Fibroblast of lung (primary cell): ENCODE data around the gene CYTH4. TPM values are rescaled to one million over a fixed set of nuclear protein-coding genes. Genes with fewer than 3 reads are reported as not detected.

Experiments used
- DNase-seq, 2 donors: peaks; one replicate each; pipeline versions ENCODE4 v3.0.0 to v3.0.0-alpha.2; 2010; ENCODE audit warnings: low read depth in 2 of 2
- H2AFZ ChIP-seq: 2 replicates; pipeline ENCODE4 v1.5.1; 2012; ENCODE audit warnings: low read length, control low read depth, inconsistent platforms
- H3K27ac ChIP-seq: 2 replicates; pipeline ENCODE4 v1.5.1; 2011; ENCODE audit warnings: low read length, control low read depth; ENCODE audit not compliant: insufficient read depth
- H3K27me3 ChIP-seq: 2 replicates; pipeline ENCODE4 v1.5.1; 2011; ENCODE audit warnings: mild to moderate bottlenecking, low read length; ENCODE audit not compliant: control insufficient read depth, insufficient read depth
- H3K36me3 ChIP-seq: 2 replicates; pipeline ENCODE4 v1.5.1; 2011; ENCODE audit warnings: low read length; ENCODE audit not compliant: control insufficient read depth, insufficient read depth
- H3K4me1 ChIP-seq: 2 replicates; pipeline ENCODE4 v1.5.1; 2011; ENCODE audit warnings: low read length; ENCODE audit not compliant: control insufficient read depth, insufficient read depth; ENCODE audit errors: extremely low read depth
- H3K4me2 ChIP-seq: 2 replicates; pipeline ENCODE4 v1.5.1; 2011; ENCODE audit warnings: low read length, control low read depth; ENCODE audit not compliant: insufficient read depth; ENCODE audit errors: extremely low read depth
- H3K4me3 ChIP-seq, 4 experiments: fragments of 200-600 bp in 1 of 4; sonication (generic) in 1 of 4; replicated peaks in 1 of 4; 2 replicates each; pipeline ENCODE4 v1.5.1; 2011 to 2016; ENCODE audit warnings: low read length in 4 of 4, low read depth in 3 of 4, mild to moderate bottlenecking in 3 of 4, control low read depth in 2 of 4, inconsistent platforms in 1 of 4, mixed read lengths in 1 of 4; ENCODE audit not compliant: insufficient read depth in 1 of 4; ENCODE audit errors: control extremely low read depth in 1 of 4
- H3K79me2 ChIP-seq: 2 replicates; pipeline ENCODE4 v1.5.1; 2012; ENCODE audit warnings: mild to moderate bottlenecking, low read length, inconsistent platforms; ENCODE audit not compliant: control insufficient read depth, insufficient read depth
- H3K9ac ChIP-seq: 2 replicates; pipeline ENCODE4 v1.5.1; 2011; ENCODE audit warnings: mild to moderate bottlenecking, low read length, control low read depth; ENCODE audit not compliant: insufficient read depth
- H3K9me3 ChIP-seq: 2 replicates; pipeline ENCODE4 v1.5.1; 2012; ENCODE audit warnings: low read depth, low read length; ENCODE audit not compliant: control insufficient read depth, insufficient read depth
- H4K20me1 ChIP-seq: 2 replicates; pipeline ENCODE4 v1.5.1; 2011; ENCODE audit warnings: low read length; ENCODE audit not compliant: control insufficient read depth, insufficient read depth; ENCODE audit errors: extremely low read depth
- EZH2 ChIP-seq: IDR thresholded peaks from 2 replicates; pipeline ENCODE4 v1.5.1; 2012; ENCODE audit warnings: low read length, control low read depth, mild to moderate bottlenecking; ENCODE audit errors: missing control alignments
- polyA plus RNA-seq, 2 donors: library from polyadenylated mRNA; depleted of rRNA in 1 of 2; stranded (reverse) in 1 of 2; unstranded in 1 of 2; fragments of >200 nt; gene quantifications; 2 replicates each; pipeline ENCODE4 v1.2.1, GENCODE V29; 2011 to 2012; ENCODE audit warnings: missing spikeins in 1 of 2
- total RNA-seq: library from RNA; depleted of rRNA; stranded (reverse); fragments of >200 nt; gene quantifications from 2 replicates; pipeline ENCODE4 v1.2.1, GENCODE V29; 2014
- TF ChIP-seq, protein P1 (sequence below), 2 donors: IDR thresholded peaks in 1 of 2; conservative IDR thresholded peaks in 1 of 2; 1 replicate in 1 of 2; 2 replicates in 1 of 2; pipeline ENCODE4 v1.5.1; 2011 to 2012; ENCODE audit warnings: low read length in 2 of 2, control low read depth in 1 of 2, inconsistent platforms in 1 of 2, low read depth in 1 of 2, mild to moderate bottlenecking in 1 of 2

Gene CYTH4
- total and polyA plus RNA-seq, 2 donors (not counting 1 experiment from before 2014, with no cell fraction given), result under 0.01 TPM; not detected in 1

DNA sequence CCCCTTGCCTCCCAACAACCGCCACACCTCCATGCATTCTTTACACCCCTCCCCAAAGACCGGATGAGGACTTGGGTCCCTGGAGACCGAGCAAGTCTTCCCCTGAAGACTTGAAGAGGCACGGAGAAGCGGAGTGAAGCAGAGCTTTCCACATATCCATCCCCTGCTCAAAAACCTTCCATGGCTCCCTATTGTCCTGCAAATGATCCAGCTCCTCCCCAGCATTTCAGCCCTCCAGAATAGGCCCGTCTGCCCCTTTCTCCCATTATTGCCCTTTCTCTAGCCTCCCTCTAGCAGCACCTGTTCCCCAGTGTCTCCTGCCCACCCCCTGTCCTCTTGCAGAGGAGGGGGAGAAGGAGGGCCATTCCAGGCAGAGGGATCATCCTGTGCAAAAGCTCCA is 59.8 kb downstream of the CYTH4 start:
- DNase-seq, result no peak
- Histone ChIP-seq H3K79me2 (no peaks in the 10 kb centered on the region), H3K9me3 (no peaks in the 10 kb centered on the region), H3K27ac (no peak overlapping the region), H2AFZ (no peak overlapping the region), H3K4me2 (no peak overlapping the region), H3K36me3 (no peaks in the 10 kb centered on the region), H4K20me1 (no peaks in the 10 kb centered on the region), H3K9ac (no peak overlapping the region), H3K4me1 (peaks cover 2% of the 10 kb centered on the region), H3K4me3 (no peak overlapping the region), H3K27me3 (peaks cover 20% of the 10 kb centered on the region)
- TF ChIP-seq, protein P1, sequence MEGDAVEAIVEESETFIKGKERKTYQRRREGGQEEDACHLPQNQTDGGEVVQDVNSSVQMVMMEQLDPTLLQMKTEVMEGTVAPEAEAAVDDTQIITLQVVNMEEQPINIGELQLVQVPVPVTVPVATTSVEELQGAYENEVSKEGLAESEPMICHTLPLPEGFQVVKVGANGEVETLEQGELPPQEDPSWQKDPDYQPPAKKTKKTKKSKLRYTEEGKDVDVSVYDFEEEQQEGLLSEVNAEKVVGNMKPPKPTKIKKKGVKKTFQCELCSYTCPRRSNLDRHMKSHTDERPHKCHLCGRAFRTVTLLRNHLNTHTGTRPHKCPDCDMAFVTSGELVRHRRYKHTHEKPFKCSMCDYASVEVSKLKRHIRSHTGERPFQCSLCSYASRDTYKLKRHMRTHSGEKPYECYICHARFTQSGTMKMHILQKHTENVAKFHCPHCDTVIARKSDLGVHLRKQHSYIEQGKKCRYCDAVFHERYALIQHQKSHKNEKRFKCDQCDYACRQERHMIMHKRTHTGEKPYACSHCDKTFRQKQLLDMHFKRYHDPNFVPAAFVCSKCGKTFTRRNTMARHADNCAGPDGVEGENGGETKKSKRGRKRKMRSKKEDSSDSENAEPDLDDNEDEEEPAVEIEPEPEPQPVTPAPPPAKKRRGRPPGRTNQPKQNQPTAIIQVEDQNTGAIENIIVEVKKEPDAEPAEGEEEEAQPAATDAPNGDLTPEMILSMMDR (conservative IDR thresholded peaks at IDR 0.05 in 1 of 2, IDR thresholded peaks at IDR 0.05 in 1 of 2; ENCODE audit: low read depth in 1 of 2, low read length in 2 of 2), result no peak
- no peak for TF ChIP-seq EZH2

DNA sequence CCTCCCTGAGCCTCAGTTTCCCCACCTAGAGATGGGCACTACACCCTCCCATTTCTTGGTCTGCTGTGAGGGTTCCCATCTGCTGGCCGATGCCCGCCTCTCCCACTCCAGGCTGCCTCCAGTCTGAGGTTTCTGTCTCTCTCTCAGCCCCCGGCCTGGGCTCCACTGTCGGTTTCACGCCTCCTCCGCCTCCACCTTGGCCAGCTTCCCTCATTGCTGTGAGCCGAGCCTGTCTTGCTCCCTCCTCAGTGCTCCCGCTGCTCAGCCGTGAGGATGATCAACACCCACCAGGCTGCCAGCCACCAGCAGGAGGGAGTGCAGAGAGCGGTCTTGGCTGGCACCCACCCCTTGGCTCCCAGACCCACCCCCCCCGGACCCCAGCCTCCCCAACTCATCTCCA is 61.0 kb downstream of the CYTH4 start:
- no peak overlapping the region for H3K4me3 ChIP-seq
- no peak for DNase-seq

DNA sequence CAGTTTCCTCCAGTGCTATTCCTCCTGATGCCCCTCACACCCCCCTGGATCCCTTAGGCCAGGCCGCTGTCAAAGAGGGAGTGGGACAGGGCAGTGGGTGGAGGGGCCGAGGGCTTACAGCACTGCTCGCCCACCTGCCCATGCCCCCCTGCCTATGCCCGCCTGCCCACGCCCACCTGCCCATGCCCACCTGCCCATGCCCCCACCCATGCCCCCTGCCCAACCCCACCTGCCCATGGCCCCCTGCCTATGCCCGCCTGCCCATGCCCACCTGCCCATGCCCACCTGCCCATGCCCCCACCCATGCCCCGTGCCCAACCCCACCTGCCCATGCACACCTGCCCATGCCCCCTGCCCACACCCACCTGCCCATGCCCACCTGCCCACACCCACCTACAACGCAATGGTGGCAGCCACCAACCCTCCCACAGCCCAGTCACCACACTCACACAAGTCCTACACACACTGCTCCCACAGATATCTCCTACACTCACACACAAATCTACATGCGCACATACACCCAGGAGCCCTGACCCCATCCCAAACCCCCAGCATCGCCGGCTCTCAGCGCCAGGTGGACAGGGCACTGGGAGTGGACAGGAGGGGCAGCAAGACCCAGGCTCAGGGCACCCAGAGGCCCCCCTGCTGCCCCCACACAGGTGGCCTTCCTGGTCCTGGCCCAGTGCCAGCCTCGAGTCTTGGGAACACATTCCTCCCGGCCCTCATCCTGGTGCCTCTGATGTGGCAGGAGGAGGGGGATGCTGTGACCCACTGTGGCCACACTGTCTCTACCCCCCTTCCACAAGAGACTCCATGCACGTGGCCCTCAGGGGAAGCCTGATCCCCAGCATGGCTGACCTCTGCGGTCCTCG is 61.8 kb downstream of the CYTH4 start:
- TF ChIP-seq, protein P1 (conservative IDR thresholded peaks at IDR 0.05 in 1 of 2, IDR thresholded peaks at IDR 0.05 in 1 of 2; ENCODE audit: low read depth in 1 of 2, low read length in 2 of 2), result no peak
- no peak for TF ChIP-seq EZH2
- no peak for DNase-seq
- H3K27ac ChIP-seq, result no peak overlapping the region

More for the DNA sequence above, 61.0 kb downstream of the CYTH4 start:
- Histone ChIP-seq H3K9me3 (no peaks in the 10 kb centered on the region), H3K36me3 (no peaks in the 10 kb centered on the region), H3K79me2 (no peaks in the 10 kb centered on the region), H3K27me3 (peaks cover 20% of the 10 kb centered on the region), H3K9ac (no peak overlapping the region), H2AFZ (no peak overlapping the region), H3K4me2 (no peak overlapping the region), H3K4me1 (peaks cover 2% of the 10 kb centered on the region), H3K27ac (no peak overlapping the region), H4K20me1 (no peaks in the 10 kb centered on the region)
- TF ChIP-seq, protein P1 (conservative IDR thresholded peaks at IDR 0.05 in 1 of 2, IDR thresholded peaks at IDR 0.05 in 1 of 2; ENCODE audit: low read depth in 1 of 2, low read length in 2 of 2), result no peak
- TF ChIP-seq EZH2, result no peak

More for the DNA sequence above, 61.8 kb downstream of the CYTH4 start:
- H2AFZ ChIP-seq, result no peak overlapping the region
- H3K27me3 ChIP-seq, result peaks cover 20% of the 10 kb centered on the region
- H3K4me2 ChIP-seq, result no peak overlapping the region
- H3K4me1 ChIP-seq, result peaks cover 2% of the 10 kb centered on the region
- no peaks in the 10 kb centered on the region for H4K20me1 ChIP-seq
- H3K36me3 ChIP-seq, result no peaks in the 10 kb centered on the region
- H3K79me2 ChIP-seq, result no peaks in the 10 kb centered on the region
- H3K4me3 ChIP-seq, result no peak overlapping the region
- no peaks in the 10 kb centered on the region for H3K9me3 ChIP-seq
- no peak overlapping the region for H3K9ac ChIP-seq
